PC-9 (cell line): ENCODE data around the gene CTSW.

ENCODE experiments used
- CTCF ChIP-seq: fragments of 200-600 bp; sonication (generic); conservative IDR thresholded peaks from 2 replicates; pipeline ENCODE4 v1.6.1; 2017; ENCODE audit warnings: mixed run types, antibody characterized with exemption, mild to moderate bottlenecking, moderate library complexity
- EZH2 ChIP-seq: fragments of 200-600 bp; sonication (generic); IDR thresholded peaks from 2 replicates; pipeline ENCODE4 v1.8.0; 2017; ENCODE audit warnings: antibody characterized with exemption, low read depth

GRCh38 chr11:65833297-65834030, 46.2 kb upstream of the CTSW start, which contains the start of gene SNX32:
- no peak for TF ChIP-seq CTCF
- TF ChIP-seq EZH2 = no peak
